ENCODE data around the gene ASTL. TPM values are rescaled to one million over a fixed set of nuclear protein-coding genes. Genes with fewer than 3 reads are reported as not detected.

ASTL gene
- polyA plus RNA-seq, 3 donors, result 0.71 TPM; not detected in 2

DNA sequence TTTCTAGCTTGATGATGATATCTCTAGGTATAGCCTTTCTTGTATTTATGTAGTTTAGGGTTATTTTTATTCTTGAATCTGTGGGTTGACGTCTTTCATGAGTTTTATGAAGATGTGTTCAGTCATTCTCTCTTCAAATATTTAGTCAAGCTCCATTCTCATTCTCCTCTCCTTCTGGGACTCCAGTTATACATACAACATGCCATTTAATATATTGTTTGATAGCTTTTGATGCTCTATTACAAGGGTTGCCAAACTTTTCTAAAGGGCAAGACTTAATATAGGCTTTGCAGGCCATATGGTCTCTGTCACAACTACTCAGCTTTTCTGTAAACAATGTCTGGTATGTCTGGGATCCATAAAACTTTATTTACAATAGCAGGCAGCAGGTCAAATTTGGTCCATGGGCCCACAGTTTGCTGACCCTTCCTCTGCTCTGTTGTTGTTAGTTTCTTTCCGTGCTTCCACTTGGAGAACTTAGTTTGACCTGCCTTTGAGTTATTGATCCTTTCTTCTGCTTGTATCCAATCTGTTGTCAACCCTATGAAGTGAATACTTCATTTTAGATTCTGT lies 63.0 kb downstream of the ASTL start:
- Histone ChIP-seq H3K27ac (ENCODE audit: low read depth in 1 of 2, low read length in 2 of 2) (no peak overlapping the region), H3K79me2 (ENCODE audit: insufficient read depth, low read length) (no peaks in the 10 kb centered on the region), H2AFZ (ENCODE audit: insufficient read depth, low read depth, low read length, poor library complexity, severe bottlenecking) (no peak overlapping the region), H3K4me2 (replicated peaks; ENCODE audit: extremely low read depth, low read length, poor library complexity, severe bottlenecking) (no peak overlapping the region), H3K36me3 (replicated peaks in 1 of 2; ENCODE audit: control insufficient read depth in 1 of 2, insufficient read depth in 2 of 2, low read length in 2 of 2) (no peaks in the 10 kb centered on the region), H3K9ac (ENCODE audit: insufficient read depth, low read length, poor library complexity, severe bottlenecking) (no peak overlapping the region), H3K4me1 (ENCODE audit: control insufficient read depth in 1 of 2, insufficient read depth in 2 of 2, low read length in 2 of 2) (no peaks in the 10 kb centered on the region), H3K9me3 (replicated peaks in 1 of 2; ENCODE audit: control insufficient read depth in 1 of 2, insufficient read depth in 1 of 2, low read length in 2 of 2) (no peaks in the 10 kb centered on the region), H3K27me3 (ENCODE audit: control insufficient read depth in 2 of 2, insufficient read depth in 2 of 2, low read length in 2 of 2) (no peaks in the 10 kb centered on the region), H3K4me3 (replicated peaks in 1 of 3; ENCODE audit: low read depth in 2 of 3, low read length in 3 of 3) (no peak overlapping the region), H4K20me1 (ENCODE audit: insufficient read depth, low read length) (no peaks in the 10 kb centered on the region)
- H3K9me3 Mint-ChIP-seq, result peaks cover 0 to 10% (median 6%) of the 10 kb centered on the region in 7 donors
- no peaks in the 10 kb centered on the region for H3K36me3 Mint-ChIP-seq
- H3K4me3 Mint-ChIP-seq, result no peak overlapping the region
- 100% methylated on average over 1 of the region's 2 CpGs for WGBS (ENCODE audit: insufficient coverage)
- TF ChIP-seq, protein P1, sequence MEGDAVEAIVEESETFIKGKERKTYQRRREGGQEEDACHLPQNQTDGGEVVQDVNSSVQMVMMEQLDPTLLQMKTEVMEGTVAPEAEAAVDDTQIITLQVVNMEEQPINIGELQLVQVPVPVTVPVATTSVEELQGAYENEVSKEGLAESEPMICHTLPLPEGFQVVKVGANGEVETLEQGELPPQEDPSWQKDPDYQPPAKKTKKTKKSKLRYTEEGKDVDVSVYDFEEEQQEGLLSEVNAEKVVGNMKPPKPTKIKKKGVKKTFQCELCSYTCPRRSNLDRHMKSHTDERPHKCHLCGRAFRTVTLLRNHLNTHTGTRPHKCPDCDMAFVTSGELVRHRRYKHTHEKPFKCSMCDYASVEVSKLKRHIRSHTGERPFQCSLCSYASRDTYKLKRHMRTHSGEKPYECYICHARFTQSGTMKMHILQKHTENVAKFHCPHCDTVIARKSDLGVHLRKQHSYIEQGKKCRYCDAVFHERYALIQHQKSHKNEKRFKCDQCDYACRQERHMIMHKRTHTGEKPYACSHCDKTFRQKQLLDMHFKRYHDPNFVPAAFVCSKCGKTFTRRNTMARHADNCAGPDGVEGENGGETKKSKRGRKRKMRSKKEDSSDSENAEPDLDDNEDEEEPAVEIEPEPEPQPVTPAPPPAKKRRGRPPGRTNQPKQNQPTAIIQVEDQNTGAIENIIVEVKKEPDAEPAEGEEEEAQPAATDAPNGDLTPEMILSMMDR (IDR thresholded peaks at IDR 0.05), result no peak
- no peak for DNase-seq
- intact Hi-C loops (cut with micrococcal nuclease), result no loop called here
- H3K27me3 Mint-ChIP-seq (ENCODE audit: low read depth in 3 of 3), result peaks cover 6 to 9% (median 7%) of the 10 kb centered on the region in 3 donors
- no peaks in the 10 kb centered on the region for H3K4me1 Mint-ChIP-seq
- no peak overlapping the region for H3K27ac Mint-ChIP-seq

- TF ChIP-seq, protein P1 (IDR thresholded peaks at IDR 0.05), result no peak
- Histone ChIP-seq H3K4me1 (ENCODE audit: control insufficient read depth in 1 of 2, insufficient read depth in 2 of 2, low read length in 2 of 2) (no peaks in the 10 kb centered on the region), H3K9ac (ENCODE audit: insufficient read depth, low read length, poor library complexity, severe bottlenecking) (no peak overlapping the region), H3K27me3 (ENCODE audit: control insufficient read depth in 2 of 2, insufficient read depth in 2 of 2, low read length in 2 of 2) (no peaks in the 10 kb centered on the region), H3K79me2 (ENCODE audit: insufficient read depth, low read length) (no peaks in the 10 kb centered on the region), H2AFZ (ENCODE audit: insufficient read depth, low read depth, low read length, poor library complexity, severe bottlenecking) (no peak overlapping the region), H3K4me3 (replicated peaks in 1 of 3; ENCODE audit: low read depth in 2 of 3, low read length in 3 of 3) (no peak overlapping the region), H3K9me3 (replicated peaks in 1 of 2; ENCODE audit: control insufficient read depth in 1 of 2, insufficient read depth in 1 of 2, low read length in 2 of 2) (no peaks in the 10 kb centered on the region), H3K36me3 (replicated peaks in 1 of 2; ENCODE audit: control insufficient read depth in 1 of 2, insufficient read depth in 2 of 2, low read length in 2 of 2) (no peaks in the 10 kb centered on the region), H4K20me1 (ENCODE audit: insufficient read depth, low read length) (no peaks in the 10 kb centered on the region), H3K4me2 (replicated peaks; ENCODE audit: extremely low read depth, low read length, poor library complexity, severe bottlenecking) (no peak overlapping the region), H3K27ac (ENCODE audit: low read depth in 1 of 2, low read length in 2 of 2) (no peak overlapping the region)
- no peak for DNase-seq
- Mint-ChIP-seq H3K36me3 (no peaks in the 10 kb centered on the region), H3K27me3 (ENCODE audit: low read depth in 3 of 3) (peaks cover 6 to 8% (median 7%) of the 10 kb centered on the region in 3 donors), H3K4me1 (no peaks in the 10 kb centered on the region), H3K9me3 (peaks cover 0 to 10% (median 6%) of the 10 kb centered on the region in 7 donors), H3K4me3 (no peak overlapping the region), H3K27ac (no peak overlapping the region)
- intact Hi-C loops (cut with micrococcal nuclease), result no loop called here
- WGBS (ENCODE audit: insufficient coverage), result 91% methylated on average over 4 of the region's 6 CpGs
These were observed 64.1 kb downstream of the ASTL start for GRCh38 chr2:96074156-96074555.
